Stimulated activated CD8-positive, alpha-beta memory T cell treated with anti-CD3 and anti-CD28 coated beads, Interleukin-15, amount 100 ng/mL, for 4 hours (primary cell): ENCODE measurements around the gene CACNA1B.

Experiments used
- DNase-seq, 2 donors: peaks; one replicate each; pipeline ENCODE4 v3.0.0-alpha.2; 2020; ENCODE audit warnings: low read depth in 2 of 2

Gene CACNA1B

DNA sequence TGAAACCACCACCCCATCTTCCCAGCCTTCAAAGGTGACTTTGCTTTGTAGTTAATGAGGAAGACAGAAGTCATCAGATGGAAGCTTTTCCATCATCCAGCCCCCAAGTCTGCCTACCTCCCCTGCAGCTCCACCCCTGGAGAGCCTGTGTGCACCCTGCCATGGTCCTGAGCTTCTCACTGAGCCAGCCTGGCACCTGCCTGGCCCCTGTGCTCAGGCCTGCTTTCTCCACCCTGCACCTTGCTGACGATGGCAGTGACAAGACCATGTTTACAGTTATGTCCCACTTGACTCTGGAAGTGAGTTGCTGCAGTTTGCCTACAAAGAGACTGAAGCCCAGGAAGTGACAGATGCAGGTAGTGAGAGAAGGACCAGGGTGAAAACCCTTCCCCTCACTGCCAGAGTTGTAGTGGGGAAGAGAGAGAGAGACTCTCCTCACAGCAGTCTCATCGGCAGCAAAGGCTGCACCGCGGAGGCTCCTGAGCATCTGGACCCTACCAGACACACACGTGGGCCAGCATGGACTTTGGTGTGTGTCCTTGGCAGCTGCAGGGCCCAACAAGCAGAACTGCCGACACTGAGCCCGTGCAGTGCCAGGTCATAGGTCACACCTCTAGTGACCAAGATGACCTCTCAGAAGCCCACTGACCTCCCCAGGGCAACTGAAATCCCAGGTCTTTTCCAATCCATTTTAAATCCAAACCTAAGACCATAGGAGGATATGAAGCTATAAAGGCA is 107.1 kb downstream of the CACNA1B start:
- DNase-seq = no peak

GRCh38 chr9:137985637-137986071 is 108.1 kb downstream of the CACNA1B start:
- DNase-seq = no peak

GRCh38 chr9:137986268-137987099 is 108.9 kb downstream of the CACNA1B start:
- no peak for DNase-seq

DNA sequence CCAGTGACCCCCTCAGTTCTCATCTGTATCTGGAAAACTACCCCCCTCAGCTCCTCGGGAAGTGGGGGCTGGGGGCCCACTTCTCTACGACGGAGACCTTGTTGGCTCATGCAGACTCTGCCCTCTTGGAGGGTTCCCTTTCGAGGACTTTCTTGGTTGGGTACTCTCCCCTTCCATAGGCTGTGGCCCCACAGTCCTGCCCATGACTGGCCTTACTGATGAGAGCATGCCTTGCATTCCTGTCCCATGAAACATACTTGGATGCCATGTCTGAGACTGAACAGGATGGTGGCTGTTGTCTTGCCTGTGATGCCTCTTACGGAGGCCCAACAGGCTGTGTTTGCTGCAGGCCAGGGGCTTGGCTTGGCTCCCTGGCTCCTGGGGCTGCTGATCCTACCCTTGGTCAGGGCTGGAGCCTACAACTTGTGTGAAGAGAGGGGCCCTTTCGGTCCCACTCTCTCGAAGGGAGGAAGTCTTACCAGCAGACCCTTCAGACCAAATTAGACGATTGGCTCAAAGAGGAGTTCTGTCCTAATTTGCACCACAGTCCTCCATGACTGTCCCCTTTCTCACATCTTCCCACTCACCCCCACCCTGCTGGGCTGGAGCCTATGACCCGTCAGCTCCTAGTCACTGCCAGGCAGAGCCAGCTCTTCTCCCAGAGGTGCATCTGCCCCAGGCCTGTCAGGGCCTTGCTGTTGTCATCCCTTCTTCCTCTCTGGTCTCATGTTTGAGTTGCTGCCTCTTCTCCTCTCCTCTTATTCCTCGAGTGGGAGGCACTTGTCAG is 109.9 kb downstream of the CACNA1B start:
- DNase-seq = no peak

- no peak for DNase-seq
Observed at GRCh38 chr9:137988051-137988450, 110.5 kb downstream of the CACNA1B start.

DNA sequence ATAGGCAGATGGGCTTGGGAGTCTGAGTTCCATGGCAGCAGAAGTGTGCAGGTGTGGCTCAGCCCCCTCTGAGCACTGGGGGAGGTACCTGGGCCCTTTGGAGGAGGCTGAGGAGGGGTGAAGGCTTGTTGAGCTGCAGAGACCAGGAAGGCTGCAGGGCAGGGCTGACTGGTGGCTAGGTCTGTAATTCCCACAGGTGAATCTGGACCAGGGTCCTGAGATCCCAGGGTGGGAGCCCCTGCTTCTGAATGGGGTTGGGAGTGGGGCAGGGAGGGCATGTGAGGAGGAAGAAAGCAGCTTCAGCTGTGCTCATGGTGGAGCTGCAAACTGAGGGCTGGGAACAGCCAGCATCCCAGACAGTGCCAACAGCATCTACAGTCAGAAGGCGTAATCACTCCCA is 111.1 kb downstream of the CACNA1B start:
- DNase-seq = no peak

GRCh38 chr9:137989156-137989555 is 111.6 kb downstream of the CACNA1B start:
- DNase-seq = no peak

DNA sequence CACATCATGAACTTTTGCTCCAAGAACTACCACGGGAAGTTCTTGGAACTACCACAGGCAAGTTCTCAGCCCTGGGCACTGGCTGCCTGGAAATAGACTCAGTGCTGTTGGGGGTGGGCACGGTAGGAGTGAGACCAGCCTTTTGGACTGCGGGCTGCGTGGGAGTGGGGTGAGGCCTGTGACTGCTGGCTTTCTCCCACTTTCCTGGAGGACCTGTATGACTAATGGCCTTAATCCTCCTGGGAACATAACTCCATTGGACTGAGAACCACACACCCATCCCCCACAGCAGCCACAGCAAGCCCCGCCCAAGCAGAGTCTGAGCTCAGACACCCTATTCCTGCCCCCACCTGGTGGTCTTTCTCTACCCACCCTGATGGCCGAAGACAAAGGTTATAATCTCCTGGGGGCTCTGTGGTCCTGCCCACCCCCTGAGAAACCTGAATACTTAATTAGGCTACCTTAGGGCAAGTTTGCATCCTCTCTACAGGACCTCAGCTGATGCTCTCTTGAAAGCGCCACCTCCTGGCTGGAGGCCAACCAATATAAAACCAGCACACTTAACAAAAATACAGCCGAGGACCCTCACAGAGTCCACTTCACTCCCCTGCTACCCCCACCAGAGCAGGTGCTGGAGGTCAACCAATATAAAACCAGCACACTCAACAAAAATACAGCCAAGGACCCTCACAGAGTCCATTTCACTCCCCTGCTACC is 112.6 kb downstream of the CACNA1B start:
- DNase-seq = no peak

GRCh38 chr9:138003485-138004190 is 126.1 kb downstream of the CACNA1B start:
- DNase-seq = no peak

GRCh38 chr9:138006576-138007233 is 129.1 kb downstream of the CACNA1B start:
- DNase-seq = no peak

DNA sequence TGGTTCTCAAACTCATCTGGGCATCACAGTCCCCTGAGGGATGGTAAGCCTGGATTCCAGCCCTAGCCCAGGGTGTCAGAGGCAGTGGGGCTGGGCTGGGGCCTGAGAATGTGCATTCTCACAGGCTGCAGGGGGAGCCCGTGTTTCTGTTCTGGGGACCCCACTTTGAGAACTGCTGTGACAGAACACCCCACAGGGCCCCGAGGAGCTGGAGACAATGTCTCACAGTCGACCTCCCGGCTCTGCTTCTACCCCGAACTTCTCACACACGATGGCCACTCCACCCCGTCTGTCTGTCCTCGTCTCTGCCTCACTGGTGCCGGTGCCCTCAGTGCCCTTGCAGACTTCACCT is 130.0 kb downstream of the CACNA1B start:
- DNase-seq = no peak

DNA sequence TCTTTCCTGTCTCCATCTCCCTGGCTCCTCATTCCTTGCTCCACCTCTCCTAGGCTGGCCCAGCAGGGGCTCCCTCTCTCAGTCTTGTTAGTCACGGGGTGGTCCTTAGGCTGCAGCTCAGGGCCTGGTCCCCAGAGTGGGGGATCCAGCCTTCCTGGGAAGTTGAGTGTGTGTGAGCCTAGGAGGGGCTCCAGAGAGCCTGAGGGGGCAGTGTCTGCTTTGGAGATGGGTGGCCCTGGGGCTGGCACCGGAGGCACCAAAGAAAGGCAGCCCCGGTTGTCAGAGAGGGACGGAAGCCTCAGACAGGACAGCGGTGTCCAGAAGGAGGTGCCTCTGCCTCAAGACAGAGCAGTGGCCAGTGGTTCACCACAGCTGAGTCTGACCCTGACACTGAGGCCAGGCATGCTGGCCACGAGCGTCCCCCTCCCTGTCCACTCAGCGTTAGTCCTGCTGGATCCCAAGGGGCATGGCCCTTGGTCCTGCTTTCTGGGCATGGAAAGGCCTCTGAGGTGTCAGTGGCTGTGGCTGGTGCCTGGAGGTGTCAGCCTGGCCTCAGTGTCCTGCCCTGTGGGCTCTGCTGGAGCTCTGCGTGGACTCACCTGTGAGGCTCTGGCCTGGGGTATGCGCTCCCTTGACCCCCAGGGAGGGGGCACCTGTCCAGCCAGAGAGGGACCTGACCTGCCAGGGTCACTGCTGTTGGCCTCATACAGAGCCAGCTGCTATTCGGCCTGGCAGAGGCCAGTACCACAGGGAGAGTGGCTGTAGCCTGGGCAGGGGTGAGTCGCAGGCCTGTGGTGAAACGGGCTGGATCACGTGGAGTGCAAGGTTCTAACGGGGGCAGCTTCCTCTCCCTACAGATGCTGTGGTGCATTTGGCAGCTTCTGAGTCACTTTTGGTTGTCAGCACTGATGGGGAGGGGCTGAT is 130.6 kb downstream of the CACNA1B start:
- no peak for DNase-seq

- no peak for DNase-seq
Observed at GRCh38 chr9:138009016-138009802, 131.6 kb downstream of the CACNA1B start.

GRCh38 chr9:138009803-138010690 is 132.5 kb downstream of the CACNA1B start:
- DNase-seq = no peak

GRCh38 chr9:138010861-138011260 is 133.3 kb downstream of the CACNA1B start:
- DNase-seq = no peak

DNA sequence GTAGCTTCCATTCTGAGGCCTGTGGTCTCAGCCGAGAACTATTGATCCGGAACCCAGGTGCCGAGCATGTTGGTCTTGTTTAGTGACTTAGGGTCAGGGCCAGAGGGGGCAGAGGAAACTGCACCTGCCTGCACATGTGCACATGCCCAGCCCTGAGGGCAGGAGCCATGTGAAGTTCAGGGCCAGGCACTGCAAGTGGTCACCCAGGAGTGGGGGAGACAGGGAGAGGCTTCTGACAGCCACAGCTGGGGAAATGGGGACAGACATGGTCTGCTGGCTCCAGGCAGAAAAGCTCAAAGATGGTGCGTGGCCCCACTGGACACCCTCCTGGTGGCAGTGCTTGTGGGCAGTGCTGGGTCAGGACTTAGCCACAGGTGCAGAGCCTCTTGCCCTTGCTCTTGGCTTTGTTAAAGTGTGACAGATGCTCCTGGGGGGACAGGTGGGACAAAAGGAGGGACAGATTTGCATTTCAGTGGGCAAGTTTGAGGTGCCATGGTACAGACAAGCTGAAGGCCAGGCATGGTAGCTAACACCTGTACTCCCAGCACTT is 134.4 kb downstream of the CACNA1B start:
- DNase-seq = no peak

DNA sequence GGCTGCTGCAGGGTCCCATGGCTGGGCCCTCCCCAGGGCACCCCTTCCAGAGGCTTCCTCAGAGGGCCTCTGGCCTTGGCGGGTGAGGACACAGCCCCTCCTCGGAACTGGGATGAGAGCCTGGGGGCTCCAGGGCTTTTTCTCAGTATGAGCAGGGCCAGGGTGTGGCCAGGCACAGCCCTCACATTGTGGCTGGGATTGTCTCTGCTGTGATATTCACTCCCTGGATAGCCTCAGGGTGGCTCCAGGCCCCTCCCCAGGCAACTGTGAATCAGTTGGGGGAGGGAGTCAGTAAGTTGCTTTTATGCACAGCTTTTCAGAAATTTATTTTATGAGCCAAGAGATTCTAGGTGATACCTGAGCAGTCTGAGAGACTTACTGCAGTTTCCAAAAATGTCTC is 135.7 kb downstream of the CACNA1B start:
- no peak for DNase-seq
